Heart left ventricle (tissue), 16 donors: ENCODE results near the gene DIAPH3. TPM values are rescaled to one million over a fixed set of nuclear protein-coding genes. Genes with fewer than 3 reads are reported as not detected.

ENCODE experiments used
- ATAC-seq, 4 donors: fragments of 200-7000 bp; cut with Tn5 transposase; one replicate each; pipeline ENCODE4 v1.9.1; 2020 to 2022; ENCODE audit warnings: moderate library complexity in 4 of 4, mild to moderate bottlenecking in 3 of 4, moderate number of reproducible peaks in 1 of 4
- DNase-seq, 5 donors: peaks; one replicate each; pipeline ENCODE4 v3.0.0-alpha.2; 2020
- H3K27ac ChIP-seq, 12 donors: fragments of 200-600 bp; sonication (generic) in 4 of 12; one replicate each; pipeline versions ENCODE4 v1.5.0 to v1.8.0; 2016 to 2022; ENCODE audit warnings: mild to moderate bottlenecking in 2 of 12
- H3K27me3 ChIP-seq, 9 donors: fragments of 200-600 bp; sonication (generic) in 2 of 9; one replicate each; pipeline versions ENCODE4 v1.5.1 to v1.8.0; 2016 to 2022; ENCODE audit warnings: mild to moderate bottlenecking in 3 of 9
- H3K36me3 ChIP-seq, 9 donors: fragments of 200-600 bp; sonication (generic) in 2 of 9; one replicate each; pipeline versions ENCODE4 v1.5.0 to v1.8.0; 2018 to 2022; ENCODE audit warnings: mild to moderate bottlenecking in 2 of 9
- H3K4me1 ChIP-seq, 12 donors: fragments of 200-600 bp; sonication (generic) in 4 of 12; one replicate each; pipeline versions ENCODE4 v1.5.0 to v1.8.0; 2016 to 2022; ENCODE audit warnings: mild to moderate bottlenecking in 3 of 12
- H3K4me3 ChIP-seq, 12 donors: fragments of 200-600 bp; sonication (generic) in 4 of 12; one replicate each; pipeline versions ENCODE4 v1.5.0 to v1.8.0; 2017 to 2022; ENCODE audit warnings: mild to moderate bottlenecking in 9 of 12, moderate library complexity in 4 of 12
- H3K9me3 ChIP-seq, 12 donors: fragments of 200-600 bp; sonication (generic) in 4 of 12; one replicate each; pipeline versions ENCODE4 v1.5.0 to v1.8.0; 2016 to 2022; ENCODE audit warnings: mild to moderate bottlenecking in 1 of 12
- CTCF ChIP-seq, 12 donors: fragments of 200-600 bp; sonication (generic) in 4 of 12; IDR thresholded peaks; one replicate each; pipeline versions ENCODE4 v1.5.0 to v1.8.0; 2018 to 2022; ENCODE audit warnings: antibody characterized with exemption in 12 of 12, mild to moderate bottlenecking in 5 of 12
- POLR2A ChIP-seq, 2 donors: fragments of 450-650 bp; IDR thresholded peaks; one replicate each; pipeline ENCODE4 v1.6.1; 2017; ENCODE audit warnings: antibody characterized with exemption in 2 of 2, mild to moderate bottlenecking in 2 of 2, moderate library complexity in 2 of 2
- WGBS, 4 donors: extraction: QIAGEN DNeasy Blood & Tissue Kit in 2 of 4; methylation state at CpG; one replicate each; pipeline versions ENCODE4 v1.1.5 to v1.1.7; 2013 to 2018; 5-methylcytosine and 5-hydroxymethylcytosine counted together
- intact Hi-C, 10 donors: fragments of 100-400 bp; cut with DNase I; formaldehyde crosslinking; loops; one replicate each; pipeline versions ENCODE4 v1.11.1 to v1.14.2; 2022
- polyA plus RNA-seq, 2 donors: library from polyadenylated mRNA; stranded (reverse); fragments of 200-250 nt; gene quantifications; one replicate each; pipeline ENCODE4 v1.2.3, GENCODE V29; 2013
- total RNA-seq, 9 donors: library from RNA; depleted of rRNA in 2 of 9; stranded (reverse); fragments of >200 nt in 2 of 9; fragmentation: NEBNext Ultra II Directional in 3 of 9; extraction: Animal tissue kit (Norgen Biotek cat#: 25700) in 3 of 9; gene quantifications; one replicate each; pipeline versions ENCODE4 v1.1.0 to v1.2.4, GENCODE V29; 2016 to 2023
- donor health status: ischemic (EF 13 %, LVEDD 7.1; RV severe dilation, severe dysfunction).
- donor health status: healthy with polysubstance abuse.
- donor health status: DM: no; HTN: yes; CAD: no.
- donor health status: DM: no; HTN: no; CAD: no.
- donor health status: ischemic (EF 25% LVEDD 6.9; RV normal size, moderate dysfunction).
- donor health status: ischemic (EF 25% LVEDD 5.7; RV mildly dilated, moderate dysfunction).
- donor health status: healthy.
- donor health status: DM: yes; HTN: yes; CAD: no.
- donor health status: ischemic (EF 35%, LVEDD 5.7; RV mildly dilated, moderate dysfunction).
- donor health status: nonischemic (EF 11% LVEDD 7.7; RV severe dilation, severe dysfunction).
- donor health status: DM: yes; HTN: yes; CAD: no.
- donor health status: PGD.
- donor health status: ischemic (EF 29% LVEDD 5.4; RV normal size, mild dysfunction).
- donor health status: nonischemic (EF 23%, LVEDD 6.1; RV moderate dilation, normal function).

DIAPH3 gene
- total and polyA plus RNA-seq, 11 donors: 0.03 to 3.2 (median 0.19) TPM

GRCh38 chr13:59673286-59673685 lies 490.4 kb downstream of the DIAPH3 start:
- DNase-seq (no peak), ATAC-seq (no peak)
- Histone ChIP-seq H3K4me3 (no peak overlapping the region), H3K4me1 (peaks cover 0 to 24% (median 10%) of the 10 kb centered on the region in 12 donors), H3K27ac (no peak overlapping the region), H3K27me3 (no peaks in the 10 kb centered on the region), H3K9me3 (no peaks in the 10 kb centered on the region), H3K36me3 (no peaks in the 10 kb centered on the region)
- intact Hi-C loops: loop anchor here in 5 of 10 donors (5.0 to 10.0 kb wide), 5 partner anchors 198 to 619 kb away; no protein-coding TSS in a partner anchor
- 90 to 98% (median 97%) methylated on average over 1 of the region's 1 CpG for WGBS, 4 donors
- TF ChIP-seq CTCF (IDR thresholded peaks at IDR 0.05): no peak
- no peak for TF ChIP-seq POLR2A (IDR thresholded peaks at IDR 0.05)

GRCh38 chr13:59672445-59672844 lies 491.3 kb downstream of the DIAPH3 start:
- H3K4me1 ChIP-seq: peaks cover 0 to 16% (median 3%) of the 10 kb centered on the region in 12 donors
- H3K27ac ChIP-seq: peak overlapping the region in 5 of 12 donors; percentile 27 to 60 (median 33)
- H3K36me3 ChIP-seq: no peaks in the 10 kb centered on the region
- intact Hi-C loops: loop anchor here in 5 of 10 donors (5.0 to 10.0 kb wide), 5 partner anchors 198 to 620 kb away; no protein-coding TSS in a partner anchor
- no peaks in the 10 kb centered on the region for H3K9me3 ChIP-seq
- TF ChIP-seq POLR2A (IDR thresholded peaks at IDR 0.05): no peak
- no peak for TF ChIP-seq CTCF (IDR thresholded peaks at IDR 0.05)
- WGBS, 4 donors: 75 to 79% (median 77%) methylated on average over 4 of the region's 4 CpGs
- ATAC-seq (no peak), DNase-seq (no peak)
- no peaks in the 10 kb centered on the region for H3K27me3 ChIP-seq
- H3K4me3 ChIP-seq: no peak overlapping the region

- no peaks in the 10 kb centered on the region for H3K27me3 ChIP-seq
- H3K27ac ChIP-seq: peak overlapping the region in 7 of 12 donors; percentile 19 to 60 (median 33)
- 71 to 92% (median 79%) methylated on average over 2 of the region's 2 CpGs for WGBS, 4 donors
- intact Hi-C loops: loop anchor here in 5 of 10 donors (5.0 to 10.0 kb wide), 5 partner anchors 197 to 620 kb away; no protein-coding TSS in a partner anchor
- H3K36me3 ChIP-seq: no peaks in the 10 kb centered on the region
- ATAC-seq (no peak), DNase-seq (no peak)
- H3K4me1 ChIP-seq: peaks cover 0 to 21% (median 4%) of the 10 kb centered on the region in 12 donors
- no peak overlapping the region for H3K4me3 ChIP-seq
- H3K9me3 ChIP-seq: no peaks in the 10 kb centered on the region
- TF ChIP-seq POLR2A (IDR thresholded peaks at IDR 0.05) (no peak), CTCF (IDR thresholded peaks at IDR 0.05) (no peak)
Observed at GRCh38 chr13:59671881-59672280, 491.8 kb downstream of the DIAPH3 start.

GRCh38 chr13:59666504-59666903 lies 497.2 kb downstream of the DIAPH3 start:
- Histone ChIP-seq H3K27ac (peak overlapping the region in 6 of 12 donors; percentile 12 to 59 (median 46)), H3K9me3 (no peaks in the 10 kb centered on the region), H3K4me1 (peaks cover 0 to 26% (median 8%) of the 10 kb centered on the region in 12 donors), H3K27me3 (no peaks in the 10 kb centered on the region), H3K4me3 (no peak overlapping the region), H3K36me3 (no peaks in the 10 kb centered on the region)
- TF ChIP-seq CTCF (IDR thresholded peaks at IDR 0.05) (no peak), POLR2A (IDR thresholded peaks at IDR 0.05) (no peak)
- 25 to 32% (median 31%) methylated on average over 7 of the region's 7 CpGs for WGBS, 4 donors
- DNase-seq (no peak), ATAC-seq (peak in 3 of 4 donors; percentile 53 to 88 (median 61))
- intact Hi-C loops: loop anchor here in 3 of 10 donors (5.0 to 10.0 kb wide), 3 partner anchors 132 to 184 kb away; no protein-coding TSS in a partner anchor
